ENCODE measurements around the gene MEGF9.
A peak's percentile ranks its signal among the peaks of the same experiment; 100 is the strongest.
"Not testable (repeated sequence)": the region's sequence is repeated elsewhere in the genome, so short reads cannot be mapped to it uniquely, and the experiment has no call there.

MEGF9 gene

DNA sequence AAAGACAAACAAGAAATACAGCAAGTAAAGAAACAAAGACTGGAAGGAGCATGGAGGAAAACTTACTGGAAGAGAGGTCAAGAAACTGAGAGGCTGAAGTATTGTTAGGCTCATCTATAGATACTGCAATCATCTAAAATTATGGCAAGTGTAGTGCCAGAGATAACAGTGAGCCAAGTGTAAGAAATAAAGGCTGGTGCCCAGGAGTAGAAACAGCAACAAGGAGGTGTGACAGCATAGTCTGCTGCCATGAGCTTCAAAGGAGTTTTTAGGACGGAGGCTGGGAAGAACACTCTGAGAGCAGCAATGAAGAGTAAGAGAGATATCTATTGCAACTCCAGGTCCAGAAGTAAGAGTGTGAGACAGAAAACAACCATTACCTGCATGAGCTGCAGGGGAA lies 60.5 kb downstream of the MEGF9 start:
- no peak for DNase-seq

DNA sequence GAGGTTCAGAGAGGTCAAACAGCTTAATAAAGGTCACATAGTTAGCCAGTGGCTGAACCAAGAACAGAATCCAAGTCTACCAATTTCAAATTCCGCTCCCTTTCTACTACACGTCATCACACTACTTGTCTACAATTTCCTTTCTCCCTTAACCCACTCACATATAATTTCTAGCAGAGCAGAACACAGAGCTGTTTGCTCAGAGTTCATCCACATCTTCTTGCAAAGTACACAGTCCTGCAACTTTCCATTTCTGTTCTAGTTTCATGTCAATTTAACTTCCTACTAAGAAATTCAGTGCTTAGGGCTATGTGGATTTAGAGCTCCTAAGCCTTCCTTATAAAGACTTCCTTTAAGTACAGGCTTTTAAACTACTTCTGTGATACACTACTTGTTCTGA lies 61.3 kb downstream of the MEGF9 start:
- DNase-seq: peak; percentile 54

DNA sequence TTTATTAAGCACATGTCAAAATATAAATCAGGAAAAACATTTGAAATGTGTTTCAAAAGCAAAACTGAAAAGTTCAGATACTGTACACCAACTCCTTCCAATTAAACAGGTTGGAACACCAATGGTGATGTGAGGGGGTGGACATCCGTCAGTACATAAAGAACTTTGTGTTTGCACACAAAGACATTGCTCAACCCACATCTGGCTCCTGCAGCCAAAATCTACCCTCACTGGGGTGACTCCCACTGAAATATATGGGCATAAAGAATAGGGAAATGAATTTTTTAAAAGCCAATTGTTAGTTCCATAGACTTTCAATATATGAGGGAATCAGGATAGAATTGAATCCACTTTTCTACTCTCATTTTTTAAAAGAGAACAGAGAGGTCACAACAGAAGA lies 63.9 kb downstream of the MEGF9 start:
- DNase-seq: no peak

DNA sequence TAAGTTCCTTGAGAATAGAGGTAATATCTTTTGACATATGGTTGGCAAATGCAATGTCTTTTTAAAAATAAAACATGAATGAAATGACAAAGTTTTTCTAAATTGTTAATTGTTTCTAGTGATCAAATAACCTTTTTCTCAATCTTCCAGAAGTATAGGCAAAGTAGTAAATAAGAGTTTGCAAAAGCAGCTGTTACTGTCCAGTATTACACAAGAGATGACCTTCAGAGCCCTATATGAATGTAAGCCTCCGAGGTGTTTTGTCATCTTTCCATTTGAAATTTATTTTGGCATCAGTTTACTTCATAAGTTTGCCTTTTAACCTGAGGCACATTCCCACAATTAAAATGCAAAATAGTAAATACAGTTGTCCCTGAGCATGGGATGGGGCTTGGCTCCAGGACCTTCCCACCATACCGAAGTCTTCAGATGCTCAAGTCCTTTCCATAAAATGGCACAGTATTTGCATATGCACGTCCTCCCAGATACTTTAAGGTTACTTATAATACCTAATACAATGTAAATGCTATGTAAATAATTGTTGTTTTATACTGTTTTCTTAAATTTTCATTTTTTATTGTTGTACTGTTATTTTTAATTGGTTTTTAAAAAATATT lies 65.6 kb downstream of the MEGF9 start:
- no peak for DNase-seq

DNA sequence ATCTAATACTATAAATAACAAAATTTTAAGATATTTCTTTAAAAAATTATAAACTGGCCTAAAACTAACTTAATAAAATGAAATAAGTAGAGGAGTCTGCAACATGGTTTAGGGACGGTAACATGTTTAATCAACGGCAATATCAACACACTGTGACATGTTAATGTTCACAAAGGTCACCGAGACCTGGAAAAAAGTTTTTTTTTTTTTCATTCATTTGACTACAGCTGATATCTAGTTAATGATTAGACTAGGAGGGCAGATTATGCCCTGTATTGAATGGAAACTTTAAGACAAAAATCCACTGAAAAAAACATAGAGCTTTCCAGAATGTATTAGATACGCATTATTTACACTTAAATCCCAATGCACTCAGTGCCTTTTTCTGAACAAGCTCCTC lies 67.3 kb downstream of the MEGF9 start:
- no peak for DNase-seq

DNA sequence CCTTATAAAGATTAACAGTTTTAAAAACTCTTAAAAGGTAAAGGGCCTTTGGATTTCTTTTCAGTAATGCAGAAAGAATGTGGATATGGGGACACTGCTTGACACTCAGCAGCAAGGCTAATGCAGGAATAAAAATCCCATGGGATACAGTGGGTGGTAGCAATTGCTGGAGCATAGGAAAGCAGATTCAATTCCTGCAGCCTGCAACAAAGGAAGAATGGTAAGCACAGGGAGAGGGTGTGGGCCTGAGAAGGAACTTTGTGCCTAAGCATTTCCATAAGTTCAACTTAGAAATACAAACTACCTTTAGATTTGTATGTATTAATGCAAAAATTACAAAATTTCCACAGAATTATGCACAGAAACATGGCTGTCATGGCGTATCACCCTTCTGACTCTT lies 68.5 kb downstream of the MEGF9 start:
- DNase-seq: no peak

DNA sequence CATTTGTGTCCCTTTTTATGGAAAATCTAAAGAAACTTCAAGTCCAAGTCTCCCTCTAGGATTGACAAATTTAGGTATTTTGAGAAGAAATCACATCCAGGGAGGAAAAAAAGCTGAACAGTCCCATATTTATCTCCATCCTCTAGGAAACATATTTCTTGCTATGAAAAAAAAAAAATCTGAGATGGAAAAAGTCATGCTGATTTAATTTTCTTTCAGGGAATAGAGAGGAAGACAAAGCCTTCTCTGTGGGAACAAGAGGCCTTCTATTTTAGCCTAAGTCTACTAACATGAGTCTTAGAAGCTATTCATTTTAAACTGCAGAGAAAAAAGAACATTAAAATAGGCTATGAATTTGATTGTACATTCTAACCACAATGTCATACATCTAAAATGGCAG lies 71.2 kb downstream of the MEGF9 start:
- DNase-seq: no peak

DNA sequence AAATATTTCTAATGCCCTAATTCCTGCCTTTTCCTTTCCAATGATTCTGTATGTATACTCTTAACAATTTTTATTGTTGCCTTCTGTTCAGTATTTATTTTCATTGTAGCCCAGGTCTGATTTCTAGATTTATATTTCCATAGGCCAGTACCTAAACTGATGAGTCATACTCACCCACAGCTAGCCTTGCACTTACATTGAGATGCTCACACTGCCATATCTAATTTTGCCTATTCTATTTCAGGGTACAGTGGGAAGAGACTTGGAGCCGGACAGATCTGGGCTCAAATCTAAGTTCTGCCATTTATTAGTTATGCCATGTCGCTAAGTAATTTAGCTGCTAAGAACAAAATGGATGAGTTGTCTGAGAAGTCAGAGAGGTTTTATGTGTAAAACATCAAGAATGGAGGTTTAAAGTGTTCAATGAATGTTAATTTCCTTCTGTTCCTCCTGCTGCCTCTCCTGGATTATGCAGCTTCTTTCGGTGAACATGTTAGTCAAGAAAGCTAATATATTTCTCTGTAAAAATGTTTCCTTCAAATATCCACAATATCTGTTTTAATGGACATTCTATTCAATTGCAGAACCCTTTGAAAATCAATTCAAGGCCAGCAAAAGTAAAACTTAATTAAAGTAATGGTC lies 72.0 kb downstream of the MEGF9 start:
- DNase-seq: no peak

DNA sequence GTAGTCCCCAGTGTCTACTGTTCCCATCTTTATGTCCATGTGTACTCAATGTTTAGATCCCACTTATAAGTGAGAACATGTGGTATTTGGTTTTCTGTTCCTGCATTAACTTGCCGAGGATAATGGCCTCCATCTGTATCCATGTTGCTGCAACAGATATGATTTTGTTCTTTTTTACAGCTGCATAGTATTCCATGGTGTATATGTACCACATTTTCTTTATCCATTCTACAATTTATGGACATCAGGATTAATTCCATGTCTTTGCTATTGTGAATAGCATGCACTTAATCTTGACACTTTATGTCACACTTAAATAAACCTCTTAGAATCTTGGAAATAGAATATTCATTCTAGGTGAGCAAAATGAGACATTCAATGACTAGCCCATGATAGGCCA lies 73.4 kb downstream of the MEGF9 start:
- not testable (repeated sequence) for DNase-seq

DNA sequence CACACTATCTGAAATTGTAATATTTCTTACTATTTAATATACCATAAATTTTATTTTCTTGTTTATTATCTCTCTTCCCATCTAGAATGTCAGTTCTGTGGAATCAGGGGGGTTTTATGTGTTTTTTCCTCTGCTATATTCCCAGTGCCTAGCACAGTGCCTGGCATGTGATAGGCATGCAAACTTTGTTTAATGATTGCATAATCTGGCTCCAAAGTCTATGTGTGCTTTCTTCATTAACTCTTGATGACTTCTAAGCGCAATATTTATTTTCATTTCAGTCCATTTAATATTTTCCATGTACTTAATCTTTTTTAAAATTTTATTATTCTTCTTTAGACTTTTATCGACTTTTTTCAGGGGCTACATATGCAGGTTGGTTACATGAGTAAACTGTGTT lies 73.9 kb downstream of the MEGF9 start:
- DNase-seq: no peak

DNA sequence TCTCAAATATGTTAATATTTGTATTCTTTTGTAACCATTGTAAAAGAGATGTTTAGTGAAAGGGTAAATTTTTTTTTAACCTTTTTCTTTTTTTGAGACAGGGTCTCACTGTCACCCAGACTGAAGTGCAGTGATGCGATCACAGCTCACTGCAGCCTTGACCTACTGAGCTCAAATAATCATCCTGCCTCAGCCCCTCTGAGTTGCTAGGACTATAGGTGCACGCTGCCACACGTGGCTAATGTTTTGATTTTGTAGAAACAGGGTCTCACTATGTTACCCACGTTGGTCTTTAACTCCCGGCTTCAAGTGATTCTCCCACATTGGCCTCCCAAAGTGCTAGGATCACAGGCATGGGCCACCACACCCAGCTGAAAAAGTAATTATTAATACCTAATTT lies 76.4 kb downstream of the MEGF9 start:
- DNase-seq: no peak

DNA sequence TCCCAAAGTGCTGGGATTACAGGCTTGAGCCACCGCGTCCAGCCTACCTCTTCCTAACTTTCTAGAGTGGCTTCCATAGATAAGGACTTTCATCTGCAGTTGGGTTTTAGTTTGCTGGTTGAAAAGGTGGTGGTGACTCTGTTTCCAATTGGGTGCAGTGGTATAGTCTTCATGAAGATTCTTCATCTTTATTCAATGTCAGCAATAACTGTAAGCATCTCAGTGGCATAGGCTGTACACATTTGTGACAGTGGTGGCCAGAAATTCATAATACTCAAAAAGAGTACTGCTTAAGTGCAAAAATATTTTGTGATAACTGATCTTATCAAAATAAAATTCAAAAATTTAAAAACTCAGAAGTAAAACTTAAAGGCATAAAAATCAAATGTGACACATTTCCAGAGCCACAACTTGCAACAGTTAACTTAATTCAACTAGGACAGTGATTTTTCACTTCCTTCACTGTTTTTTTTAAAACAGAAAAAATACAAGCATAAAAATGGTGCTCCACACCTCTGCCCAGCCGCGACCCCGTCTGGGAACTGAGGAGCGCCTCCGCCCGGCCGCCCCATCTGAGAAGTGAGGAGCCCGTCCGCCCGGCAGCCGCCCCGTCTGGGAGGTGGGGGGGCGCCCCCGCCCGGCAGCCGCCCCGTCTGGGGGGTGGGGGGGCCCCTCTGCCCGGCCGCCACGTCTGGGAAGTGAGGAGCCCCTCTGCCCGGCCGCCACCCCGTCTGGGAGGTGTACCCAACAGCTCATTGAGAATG lies 77.9 kb downstream of the MEGF9 start:
- DNase-seq: no peak

DNA sequence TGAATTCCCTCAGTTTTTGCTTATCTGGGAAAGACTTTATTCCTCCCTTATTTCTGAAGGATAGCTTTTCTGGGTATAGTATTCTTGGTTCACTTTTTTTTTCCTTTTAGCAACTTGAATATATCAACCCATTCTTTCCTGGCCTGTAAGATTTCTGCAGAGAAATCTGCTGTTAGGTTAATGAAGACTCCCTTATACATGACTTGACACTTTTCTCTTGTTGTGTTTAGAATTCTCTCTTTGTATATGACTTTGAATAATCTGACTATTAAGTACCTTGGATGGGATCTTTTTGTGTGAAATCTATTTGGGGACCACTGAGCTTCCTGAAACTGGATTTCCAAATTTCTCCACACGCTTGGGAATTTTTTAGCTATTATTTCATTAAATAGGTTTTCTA lies 79.3 kb downstream of the MEGF9 start:
- DNase-seq: no peak

DNA sequence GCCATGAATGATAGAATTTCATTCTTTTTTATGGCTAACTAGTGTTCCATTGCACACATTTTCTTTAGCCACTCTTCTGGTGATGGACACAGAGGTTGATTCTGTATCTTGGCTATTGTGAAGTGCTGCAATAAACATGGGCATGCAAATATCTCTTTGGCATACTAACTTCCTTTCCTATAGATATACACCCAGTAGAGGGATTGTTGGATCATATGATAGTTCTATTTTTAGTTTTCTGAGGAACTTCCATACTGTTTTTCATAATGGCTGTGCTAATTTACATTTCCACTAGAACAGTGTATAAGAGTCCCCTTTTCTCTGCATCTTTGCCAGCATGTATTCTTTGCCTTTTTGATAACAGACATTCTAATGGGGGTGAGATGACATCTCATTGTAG lies 83.9 kb downstream of the MEGF9 start:
- no peak for DNase-seq

DNA sequence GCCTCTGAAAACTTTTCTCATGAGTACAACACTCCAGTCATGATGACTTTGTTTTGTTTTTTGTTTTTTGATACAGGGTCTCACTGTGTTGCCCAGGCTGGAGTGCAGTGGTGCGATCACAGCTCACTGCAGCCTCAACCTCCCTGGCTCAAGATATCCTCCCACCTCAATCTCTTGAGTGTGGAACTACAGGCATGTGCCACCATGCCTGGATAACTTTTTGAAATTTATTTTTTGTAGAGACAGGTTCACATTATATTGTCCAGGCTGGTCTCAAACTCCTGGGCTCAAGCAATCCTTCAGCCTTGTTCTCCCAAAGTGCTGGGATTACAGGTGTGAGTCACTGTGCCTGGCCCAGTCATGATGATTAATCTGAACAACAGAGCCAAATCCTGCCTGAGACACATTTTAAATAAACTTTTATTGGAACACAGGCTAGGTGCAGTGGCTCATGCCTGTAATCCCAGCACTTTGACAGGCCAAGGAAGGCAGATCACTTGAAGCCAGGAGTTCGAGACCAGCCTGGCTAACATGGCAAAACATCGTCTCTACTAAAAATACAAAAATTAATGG lies 85.3 kb downstream of the MEGF9 start:
- DNase-seq: not testable (repeated sequence)

DNA sequence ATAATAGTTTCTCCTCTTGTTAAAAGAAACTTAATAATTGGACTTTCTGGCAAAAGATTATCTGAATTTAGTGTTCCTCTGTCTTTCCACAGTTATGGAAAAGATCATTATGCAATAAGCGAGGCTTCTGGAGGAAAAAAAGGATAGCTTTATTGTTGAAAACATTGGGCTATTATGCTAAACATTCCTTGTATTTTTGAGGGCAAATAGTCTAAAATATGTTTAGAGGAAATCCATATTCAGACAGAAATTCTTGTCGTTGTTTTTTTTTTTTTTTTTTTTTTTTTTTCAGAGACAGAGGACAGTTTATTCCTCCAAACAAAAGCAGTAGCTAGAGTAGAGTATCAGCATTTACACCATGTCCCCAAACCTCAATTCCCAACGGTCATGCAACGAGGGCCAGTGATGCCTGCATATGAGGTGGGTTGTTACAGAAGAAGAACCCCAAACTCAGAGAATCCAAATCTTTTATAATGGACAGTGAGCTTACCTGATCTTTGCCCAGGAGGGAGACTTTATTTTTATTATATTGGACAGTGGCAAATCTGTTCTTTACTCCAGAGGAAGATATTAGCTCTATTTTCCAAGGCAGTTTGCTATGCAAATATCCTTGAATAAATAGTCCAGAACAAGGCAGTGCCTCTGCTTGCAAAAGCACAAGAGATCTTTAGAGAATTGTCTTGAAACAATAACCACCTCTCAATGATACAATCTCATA lies 85.9 kb downstream of the MEGF9 start:
- no peak for DNase-seq

DNA sequence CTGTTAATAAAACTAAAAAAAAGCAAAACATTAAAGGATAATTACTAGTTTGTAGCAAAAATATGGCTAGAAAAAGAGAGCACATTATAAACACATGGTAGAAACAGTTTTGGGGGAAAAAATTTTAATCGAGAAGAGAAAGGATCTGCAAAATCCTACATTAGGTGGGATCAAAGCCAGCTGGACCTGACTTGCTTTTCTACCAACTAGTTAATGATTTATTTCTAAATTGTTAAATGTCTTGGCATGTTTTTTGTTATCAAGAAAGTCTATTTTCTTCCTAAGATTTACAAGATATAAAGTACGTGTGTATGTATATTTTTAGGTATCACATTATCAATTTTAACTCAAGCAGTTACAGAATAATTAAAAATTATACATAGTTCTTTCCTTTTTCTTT lies 87.2 kb downstream of the MEGF9 start:
- no peak for DNase-seq

DNA sequence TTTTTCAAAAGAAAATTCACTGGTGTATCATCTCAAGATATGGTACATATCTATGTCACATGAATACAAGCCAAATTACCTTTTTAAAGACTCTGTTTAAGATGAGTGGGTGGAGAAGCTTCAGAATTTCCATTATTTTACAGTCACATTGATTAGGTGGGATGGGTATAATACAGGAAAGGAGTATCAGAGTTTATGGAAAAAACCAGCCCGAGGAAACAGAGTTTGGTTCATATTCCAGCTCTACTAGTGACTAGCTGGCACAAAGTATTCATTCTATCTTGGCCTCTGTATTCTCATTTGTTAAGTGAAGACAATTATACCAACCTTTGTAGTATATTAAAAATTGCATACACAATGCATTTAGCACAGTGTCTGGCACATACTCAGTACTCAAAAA lies 87.8 kb downstream of the MEGF9 start:
- DNase-seq: no peak

DNA sequence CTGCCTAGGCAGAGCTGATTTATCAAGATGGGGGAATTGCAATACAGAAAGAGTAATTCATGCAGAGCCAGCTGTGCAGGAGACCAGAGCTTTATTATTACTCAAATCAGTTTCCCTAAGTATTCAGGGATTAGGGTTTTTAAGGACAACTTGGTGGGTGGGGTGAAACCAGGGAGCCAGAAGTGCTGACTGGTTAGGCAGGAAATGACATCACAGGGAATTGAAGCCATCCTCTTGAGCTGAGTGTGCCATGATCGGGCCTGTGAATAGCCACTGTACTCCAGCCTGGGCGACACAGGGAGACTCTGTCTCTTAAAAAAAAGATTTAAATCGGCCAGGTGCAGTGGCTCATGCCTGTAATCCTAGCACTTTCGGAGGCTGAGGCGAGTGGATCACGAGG lies 89.0 kb downstream of the MEGF9 start:
- DNase-seq: peak; percentile 42

DNA sequence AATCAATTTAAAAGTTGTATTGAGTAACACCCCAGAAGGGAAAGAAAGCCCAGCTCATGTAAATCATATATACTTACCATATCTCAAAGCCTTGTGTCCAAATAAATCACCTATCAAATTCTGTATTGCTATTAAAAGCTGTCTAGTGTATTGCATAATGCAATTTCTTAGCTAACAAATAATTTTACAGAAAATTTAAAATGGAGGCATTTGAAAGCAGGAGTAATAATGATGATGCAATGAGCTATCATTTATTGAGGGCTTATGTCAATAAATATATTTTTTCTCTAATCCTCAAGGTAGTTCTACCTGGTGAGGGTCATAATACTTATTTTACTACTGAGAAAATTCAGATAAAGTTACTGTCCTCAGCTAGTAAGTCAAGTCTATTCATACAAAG lies 91.5 kb downstream of the MEGF9 start:
- no peak for DNase-seq

DNA sequence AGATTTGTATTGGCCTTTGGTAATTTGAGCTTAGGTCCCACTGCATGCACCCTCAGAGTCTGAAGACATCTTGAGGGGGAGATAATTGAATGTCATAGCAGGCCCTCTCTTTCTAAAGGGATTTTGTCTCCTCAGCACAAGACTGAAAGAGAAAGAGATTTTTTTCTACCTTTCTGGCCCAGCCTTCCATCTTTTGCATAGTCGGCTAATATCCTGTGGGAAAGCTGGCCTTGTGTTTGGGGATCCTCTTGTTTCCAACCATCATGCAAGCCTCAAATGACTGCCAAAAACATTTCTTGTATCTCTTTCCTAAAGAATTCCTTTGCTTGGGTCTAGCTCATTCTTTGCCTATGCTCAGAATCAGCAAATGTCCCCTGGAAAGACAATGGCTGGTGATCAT lies 92.3 kb downstream of the MEGF9 start:
- no peak for DNase-seq

DNA sequence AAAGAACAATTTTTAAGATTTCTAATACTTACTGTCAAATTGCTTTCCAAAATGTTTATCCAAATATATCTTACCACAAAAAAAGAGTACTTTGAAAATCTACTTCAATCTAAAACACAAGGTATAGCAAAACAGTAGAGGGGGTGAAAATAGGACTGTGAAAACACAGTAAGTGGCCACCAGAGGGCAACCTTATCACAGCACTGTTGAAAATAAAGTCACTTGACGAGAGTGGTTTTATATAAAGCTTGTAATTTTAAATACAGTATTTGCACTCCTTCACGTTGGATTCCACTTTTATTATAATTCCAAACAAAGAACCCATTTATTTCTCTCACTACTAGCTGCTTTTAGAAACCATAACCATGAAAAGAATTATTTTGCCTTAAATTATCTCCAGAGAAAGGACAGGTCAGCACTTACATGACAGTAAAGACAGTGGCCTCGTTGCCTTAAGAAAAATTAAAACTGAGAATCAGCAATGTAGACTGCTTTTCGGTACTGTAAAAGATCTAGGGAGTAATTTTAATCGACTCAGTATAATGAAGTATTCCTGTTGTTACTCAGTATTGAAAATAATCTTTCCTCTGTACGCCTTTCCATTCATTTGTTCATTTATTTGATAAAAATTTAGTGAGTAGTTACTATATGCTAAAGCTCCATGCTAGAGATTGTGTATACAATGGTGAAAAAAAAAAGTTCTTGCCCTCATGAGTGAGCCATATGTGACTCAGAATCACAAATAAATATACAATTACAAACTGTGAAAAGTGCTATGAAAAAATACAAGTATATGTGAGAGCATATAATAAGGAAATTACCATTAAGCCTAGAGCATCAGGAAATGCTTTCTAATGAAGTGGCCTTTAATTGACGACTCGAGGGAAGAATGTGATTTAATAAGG lies 94.3 kb downstream of the MEGF9 start:
- peak; percentile 81 for DNase-seq

Data from suppressor macrophage treated with lipopolysaccharide for 4 hours (primary cell).